Mucosa of gallbladder (tissue), 1 donor: Measurements from ENCODE around the gene WDR31. TPM values are rescaled to one million over a fixed set of nuclear protein-coding genes. Genes with fewer than 3 reads are reported as not detected.
A peak's percentile ranks its signal among the peaks of the same experiment; 100 is the strongest.
"Not testable (repeated sequence)": the region's sequence is repeated elsewhere in the genome, so short reads cannot be mapped to it uniquely, and the experiment has no call there.

Experiments used
- DNase-seq: peaks from one replicate; pipeline ENCODE4 v3.0.0-alpha.2; 2020; ENCODE audit warnings: low spot score
- total RNA-seq: library from RNA; stranded (reverse); gene quantifications from one replicate; pipeline ENCODE4 v1.2.1, GENCODE V29; 2021
- donor health status: DM: no; HTN: no; CAD: no.

Gene WDR31
- total RNA-seq, 1 donor from 2014 or later = 8.1 TPM

GRCh38 chr9:113298311-113298710 is 41.8 kb downstream of the WDR31 start:
- no peak for DNase-seq

- no peak for DNase-seq
Measured at GRCh38 chr9:113296796-113297558, 43.1 kb downstream of the WDR31 start.

DNA sequence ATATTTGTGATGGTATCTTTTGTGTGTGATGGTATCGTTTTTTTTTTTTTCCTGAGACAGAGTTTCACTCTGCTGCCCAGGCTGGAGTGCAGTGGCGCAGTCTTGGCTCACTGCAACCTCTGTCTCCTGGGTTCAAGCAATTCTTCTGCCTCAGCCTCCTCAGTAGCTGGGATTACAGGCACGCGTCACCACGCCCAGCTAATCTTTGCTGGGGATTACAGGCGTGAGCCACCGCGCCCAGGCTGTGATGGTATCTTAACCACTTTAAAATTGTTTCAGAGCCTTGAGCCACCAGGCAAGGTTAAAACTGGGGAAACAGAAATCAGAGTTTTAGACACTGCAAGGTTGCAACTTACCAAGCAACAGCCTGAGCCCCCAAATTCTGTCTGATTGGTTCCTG is 43.8 kb downstream of the WDR31 start:
- DNase-seq = not testable (repeated sequence)

GRCh38 chr9:113293285-113293878 is 46.7 kb downstream of the WDR31 start:
- DNase-seq = no peak

- no peak for DNase-seq
Measured at GRCh38 chr9:113290052-113290607, 49.9 kb downstream of the WDR31 start.

DNA sequence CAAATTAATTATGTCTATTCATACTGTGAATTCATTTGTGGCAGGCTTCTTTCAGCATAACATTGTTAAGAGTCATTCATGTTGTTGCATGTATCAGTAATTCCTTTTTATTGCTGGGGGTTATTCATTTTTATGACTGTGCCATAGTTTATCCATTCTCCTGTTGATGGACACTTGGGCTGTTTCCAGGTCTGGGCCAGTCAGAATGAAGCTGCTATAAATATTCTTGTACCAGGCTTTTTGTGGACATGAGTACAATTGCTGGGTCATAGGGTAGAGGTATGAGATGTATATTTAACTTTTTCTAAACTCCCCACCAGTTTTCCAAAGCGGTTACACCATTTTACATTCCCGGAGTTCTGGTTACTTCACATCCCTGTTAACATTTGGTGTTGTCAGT is 51.0 kb downstream of the WDR31 start:
- DNase-seq = no peak

- DNase-seq = no peak
Measured at GRCh38 chr9:113281356-113281755, 58.7 kb downstream of the WDR31 start.

DNA sequence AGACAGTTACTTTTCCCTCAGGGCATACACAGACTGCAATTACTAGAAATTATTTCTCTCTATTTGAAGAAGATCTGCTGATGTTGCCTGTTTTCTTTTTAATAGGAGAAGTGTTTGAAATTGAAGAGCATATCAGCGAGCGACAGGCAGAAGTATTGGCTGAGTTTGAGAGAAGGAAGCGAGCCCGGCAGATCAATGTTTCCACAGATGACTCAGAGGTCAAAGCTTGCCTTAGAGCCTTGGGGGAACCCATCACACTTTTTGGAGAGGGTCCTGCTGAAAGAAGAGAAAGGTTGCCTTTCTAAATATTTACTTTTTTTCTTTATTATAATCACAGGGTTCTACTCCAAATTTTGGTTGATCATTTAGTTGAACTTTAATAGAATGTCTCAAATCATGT is 61.2 kb downstream of the WDR31 start:
- DNase-seq = no peak

DNA sequence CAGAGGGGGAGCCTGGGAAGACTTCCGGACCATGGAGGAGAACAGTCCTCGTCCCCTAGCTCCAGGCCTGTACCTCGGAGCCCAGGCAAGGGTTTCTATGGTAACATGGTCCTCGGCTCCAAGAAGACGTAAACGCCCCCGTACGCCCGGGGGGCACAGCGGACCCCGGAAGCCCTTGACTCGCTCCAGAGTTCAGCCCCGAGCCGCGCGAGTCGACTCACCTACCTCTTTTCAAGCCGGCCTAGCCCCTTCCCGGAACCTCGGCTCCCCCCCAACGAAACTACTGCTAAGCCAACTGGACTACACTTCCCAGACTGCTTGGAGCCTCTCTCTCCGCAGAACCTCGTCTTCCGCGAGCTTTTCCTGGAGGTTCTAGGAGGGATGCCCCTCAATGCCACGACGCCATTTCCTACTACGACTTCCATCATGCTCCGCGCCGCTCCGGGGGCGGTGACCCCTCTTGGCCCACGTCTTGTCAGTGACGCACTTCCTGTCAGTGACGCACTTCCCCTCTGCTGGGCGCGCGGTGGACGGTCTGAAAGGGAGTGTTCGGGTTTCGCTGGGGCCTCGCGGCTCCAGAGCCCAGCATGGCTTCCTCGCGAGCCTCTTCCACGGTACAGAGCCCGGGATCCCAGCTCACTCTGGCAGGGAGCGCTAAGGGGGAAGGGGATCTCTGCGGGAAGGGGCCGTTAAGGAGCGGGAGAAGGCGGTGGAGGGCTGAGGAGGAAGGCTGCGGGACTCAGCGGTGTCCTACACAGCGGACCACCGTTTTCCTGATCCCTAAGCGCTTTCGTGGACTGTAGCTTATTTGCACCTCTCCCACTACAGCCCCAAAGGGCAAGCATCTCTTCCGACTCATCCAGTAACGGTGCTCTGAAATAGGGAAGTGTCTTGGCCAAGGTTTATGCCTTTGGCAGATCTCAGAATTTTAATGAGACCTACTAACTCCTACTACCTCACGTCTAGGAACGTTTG is 64.6 kb downstream of the WDR31 start, which contains the start of the genes CDC26 and PRPF4:
Gene CDC26, minus strand, starts transcription at position 416 of the 975 bp plus-strand sequence. CDS start 3,065 bp downstream, outside the sequence.
Gene PRPF4, plus strand, starts transcription at position 502 of the 975 bp plus-strand sequence. Its CDS starts 86 bp downstream, at position 588.
- DNase-seq = peak; percentile 97

DNA sequence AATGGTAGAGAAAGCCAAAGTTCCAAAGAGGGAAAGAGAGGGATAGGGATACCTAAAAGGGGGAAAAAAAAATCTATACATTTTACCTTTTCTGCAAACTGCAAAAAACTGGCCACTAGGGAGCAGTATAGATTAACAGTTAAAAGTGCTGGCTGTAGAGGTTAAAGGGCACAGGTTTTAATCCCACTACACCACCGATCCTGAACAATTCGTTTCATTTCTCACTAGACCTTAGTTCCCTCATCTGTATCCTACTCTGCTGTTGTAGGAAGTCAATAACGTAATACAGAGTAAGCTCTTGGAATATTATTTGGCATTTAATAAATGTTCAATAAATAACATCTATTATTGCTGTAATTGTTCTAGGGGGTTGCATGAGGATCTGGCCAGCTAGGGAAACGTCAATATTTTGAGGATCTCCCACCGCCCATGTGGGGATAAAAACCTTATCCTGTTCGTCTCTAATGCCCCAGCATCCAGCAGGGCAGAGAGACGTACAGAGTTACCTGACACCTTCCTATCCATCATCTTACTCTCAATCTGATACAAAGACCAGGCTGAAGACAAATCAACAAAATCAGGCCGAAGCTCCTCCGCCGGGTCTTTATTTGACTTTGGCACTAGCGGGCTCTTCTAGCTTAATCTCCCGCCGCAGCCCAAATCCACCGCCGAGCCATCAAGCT is 65.5 kb downstream of the WDR31 start:
- peak; percentile 23 for DNase-seq

DNA sequence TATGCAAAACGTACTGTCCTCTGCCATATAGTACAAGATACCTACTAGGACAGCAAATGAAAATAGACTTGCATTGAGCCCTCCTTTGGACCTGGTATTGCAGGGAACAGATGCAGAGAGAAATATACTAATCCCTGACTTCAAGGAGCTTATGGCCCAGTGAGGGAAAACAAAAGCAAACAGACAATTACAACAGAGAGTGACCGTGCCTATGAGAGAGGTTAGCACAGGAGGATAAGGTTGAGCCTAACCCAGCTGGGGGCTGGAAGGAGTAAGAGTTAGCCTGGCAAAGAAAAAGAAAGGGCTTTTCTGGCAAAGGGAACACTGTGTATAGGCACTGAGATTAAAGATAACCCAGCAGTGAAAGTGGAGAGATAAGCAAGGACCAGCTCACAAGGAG is 70.2 kb downstream of the WDR31 start:
- DNase-seq = no peak

DNA sequence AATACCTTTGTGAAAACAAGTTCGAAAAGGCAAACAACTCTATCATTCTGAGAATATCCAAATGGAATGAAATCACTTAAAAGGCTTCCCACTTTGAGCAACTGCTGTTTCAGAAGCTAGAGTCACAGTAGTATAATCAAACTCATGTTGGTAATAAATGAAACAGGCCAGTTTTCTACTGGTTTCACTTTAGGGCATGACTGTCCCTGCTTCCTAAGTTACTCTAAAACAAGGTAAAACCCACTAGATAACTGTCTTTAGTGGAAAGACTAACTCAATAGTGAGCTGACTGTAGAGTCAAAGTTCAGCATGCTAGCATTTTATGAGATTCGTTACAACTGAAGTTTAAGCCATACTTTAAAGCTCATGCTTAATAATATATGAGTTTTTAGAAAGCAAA is 70.7 kb downstream of the WDR31 start:
- DNase-seq = no peak

DNA sequence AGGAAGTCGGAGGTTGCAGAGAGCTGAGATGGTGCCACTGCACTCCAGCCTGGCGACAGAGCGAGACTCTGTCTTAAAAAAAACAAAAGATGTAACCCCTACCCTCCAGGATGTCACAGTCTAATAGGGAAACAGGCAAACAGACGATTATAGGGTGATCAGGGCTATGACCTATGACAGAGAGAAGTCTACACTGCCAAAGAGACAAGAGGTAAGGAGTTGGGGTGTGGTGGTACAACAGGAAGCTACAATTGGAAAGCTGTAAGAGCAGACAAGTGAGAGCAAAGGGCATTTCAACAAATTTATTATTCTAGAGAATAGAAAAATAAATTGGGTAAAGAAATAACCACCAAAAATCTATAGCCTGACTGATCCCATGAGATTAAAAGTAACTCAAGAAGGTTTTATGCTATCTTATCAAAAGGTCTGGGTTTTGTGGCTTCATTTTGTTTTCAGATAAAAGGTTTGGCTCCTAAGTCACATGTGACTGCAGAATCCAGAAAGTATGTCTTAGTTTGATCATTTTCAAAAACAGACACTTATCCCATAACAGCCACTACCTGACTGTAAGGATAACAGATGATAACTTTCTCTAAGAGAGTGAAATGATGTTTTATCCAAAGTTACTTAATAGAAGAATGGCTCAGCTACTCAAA is 72.0 kb downstream of the WDR31 start:
- DNase-seq = no peak

GRCh38 chr9:113266174-113266573 is 73.9 kb downstream of the WDR31 start:
- DNase-seq = no peak

Other genes starting within 250 kb of the WDR31 start
- gene SLC31A2, start 189.3 kb downstream of the WDR31 start, total RNA-seq = 7.5 TPM
- 28.9 TPM for gene FKBP15, start 119.0 kb downstream of the WDR31 start, total RNA-seq
- gene SLC31A1, start 118.7 kb downstream of the WDR31 start, total RNA-seq = 26.1 TPM
- gene CDC26, start 64.7 kb downstream of the WDR31 start, total RNA-seq = 29.0 TPM
- 20.1 TPM for gene PRPF4, start 64.6 kb downstream of the WDR31 start, total RNA-seq
- gene RNF183, start 36.9 kb downstream of the WDR31 start, total RNA-seq = 5.3 TPM
- gene BSPRY, start 9.3 kb upstream of the WDR31 start, total RNA-seq = 16.0 TPM
- 102 TPM for gene HDHD3, start 36.7 kb upstream of the WDR31 start, total RNA-seq
- 108 TPM for gene ALAD, start 61.0 kb upstream of the WDR31 start, total RNA-seq
- 24.5 TPM for gene POLE3, start 70.4 kb upstream of the WDR31 start, total RNA-seq
- gene C9orf43, start 70.5 kb upstream of the WDR31 start, total RNA-seq = 0.37 TPM
- 142 TPM for gene RGS3, start 123.5 kb upstream of the WDR31 start, total RNA-seq